A549 treated with Mapracorat at 1 μM for 4 hours (cell line): ENCODE results near the gene SRSF1. TPM values are rescaled to one million over a fixed set of nuclear protein-coding genes. Genes with fewer than 3 reads are reported as not detected.

Experiments used
- total RNA-seq: library from RNA; stranded (reverse); fragments of 200-300 nt; extraction: Qiagen RNA extraction; gene quantifications from 5 replicates; pipeline ENCODE4 v1.2.3, GENCODE V29; 2022

The SRSF1 gene, protein sequence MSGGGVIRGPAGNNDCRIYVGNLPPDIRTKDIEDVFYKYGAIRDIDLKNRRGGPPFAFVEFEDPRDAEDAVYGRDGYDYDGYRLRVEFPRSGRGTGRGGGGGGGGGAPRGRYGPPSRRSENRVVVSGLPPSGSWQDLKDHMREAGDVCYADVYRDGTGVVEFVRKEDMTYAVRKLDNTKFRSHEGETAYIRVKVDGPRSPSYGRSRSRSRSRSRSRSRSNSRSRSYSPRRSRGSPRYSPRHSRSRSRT
- 242 to 251 TPM (median 243 TPM) in 5 replicates for total RNA-seq

DNA sequence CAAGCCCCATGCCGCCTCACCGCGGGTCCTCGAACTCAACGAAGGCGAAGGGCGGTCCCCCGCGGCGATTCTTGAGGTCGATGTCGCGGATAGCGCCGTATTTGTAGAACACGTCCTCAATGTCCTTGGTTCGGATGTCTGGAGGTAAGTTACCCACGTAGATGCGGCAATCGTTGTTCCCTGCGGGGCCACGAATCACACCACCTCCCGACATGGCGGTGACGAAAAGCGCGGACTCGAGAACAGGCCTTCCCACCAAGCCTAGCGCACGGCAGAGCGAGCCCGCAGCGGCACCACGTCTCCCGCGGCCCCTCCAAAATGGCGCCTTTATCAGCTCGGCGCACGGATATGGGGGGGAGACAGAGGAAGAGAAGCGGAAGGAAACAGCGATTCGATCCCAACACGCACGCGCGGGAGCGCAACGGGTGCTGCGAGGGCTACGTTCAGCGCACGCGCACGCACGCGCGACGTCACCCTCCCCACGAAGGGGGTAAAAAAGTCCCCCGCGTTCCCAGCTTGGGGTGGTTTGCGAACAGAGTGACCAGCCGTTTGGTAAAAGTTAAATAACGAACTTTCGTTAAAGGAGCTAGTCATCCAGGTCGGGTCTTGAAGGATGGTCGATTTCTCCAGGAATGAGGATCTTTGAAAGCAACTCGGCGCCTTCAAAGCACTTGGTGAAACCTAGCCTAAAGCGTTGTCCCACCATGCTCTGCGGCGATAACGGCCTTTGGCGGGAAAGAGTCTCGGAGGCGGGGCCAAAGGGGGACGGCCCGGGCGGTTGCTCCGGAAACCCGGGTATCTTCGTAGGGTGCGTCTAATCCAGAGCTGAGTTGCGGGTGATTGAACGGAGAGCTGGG is at the start of gene SRSF1:
Gene SRSF1 (minus strand): TSS at position 323 of the 857 bp plus-strand sequence. CDS start 109 bp downstream, at position 214.

GRCh38 chr17:57987581-57988300 is 19.3 kb downstream of the SRSF1 start, which contains the start of gene VEZF1:
Gene VEZF1, minus strand, starts transcription at chr17:57988254. Its CDS starts 143 bp downstream, at chr17:57988111.

DNA sequence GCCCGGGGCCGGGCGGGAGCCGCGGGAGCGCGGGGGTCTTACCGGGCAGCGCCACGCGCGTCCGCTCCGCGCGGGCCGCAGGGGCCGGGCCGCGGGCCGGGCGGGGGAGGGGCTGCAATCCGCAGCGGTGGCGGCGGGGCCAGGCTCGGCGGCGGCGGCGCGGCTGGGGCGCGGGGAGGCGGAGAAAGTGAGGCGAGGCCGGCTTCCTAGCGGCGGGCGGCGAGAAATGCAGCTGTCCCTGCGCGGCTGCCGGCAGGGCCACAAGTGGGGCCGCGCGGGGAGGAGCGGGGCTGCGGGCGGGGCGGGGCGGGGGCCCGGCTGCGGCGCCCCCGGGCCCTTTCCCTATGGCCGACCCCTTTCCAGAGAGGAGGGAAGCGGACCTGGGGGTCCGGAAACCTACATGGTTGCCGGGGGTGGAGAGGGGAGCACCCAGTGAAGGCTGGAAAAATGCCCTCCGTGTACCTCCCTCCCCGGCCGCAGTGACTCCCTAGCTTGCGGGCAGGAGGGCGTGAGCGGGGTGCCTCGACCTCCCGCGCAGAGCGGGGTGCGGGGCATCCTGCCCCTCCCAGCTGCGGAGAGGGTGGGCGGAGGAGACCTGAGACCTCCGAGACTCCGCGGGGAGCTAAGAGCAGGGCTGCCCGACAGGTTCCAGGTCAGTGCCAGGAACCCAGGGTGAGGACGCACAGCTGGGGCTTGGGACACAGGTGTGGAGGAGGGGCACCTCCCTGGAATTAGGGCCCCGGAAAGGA is 51.7 kb downstream of the SRSF1 start, which contains the start of gene CUEDC1:
Gene CUEDC1 (minus strand): TSS at position 230 of the 749 bp plus-strand sequence. CDS start 69,848 bp downstream, outside the sequence.

Other genes with a start within 250 kb of the SRSF1 start
- 163 to 240 TPM (median 179 TPM) in 5 replicates for gene MRPS23, start 157.2 kb downstream of the SRSF1 start, total RNA-seq
- gene CUEDC1, start 51.8 kb downstream of the SRSF1 start, total RNA-seq = 46.2 to 62.6 TPM (median 54.2 TPM) in 5 replicates
- 39.4 to 49.6 TPM (median 46.9 TPM) in 5 replicates for gene VEZF1, start 19.0 kb downstream of the SRSF1 start, total RNA-seq
- gene DYNLL2, start 76.2 kb upstream of the SRSF1 start, total RNA-seq = 18.2 to 24.3 TPM (median 23.3 TPM) in 5 replicates
- not detected in 5 replicates for gene OR4D1, start 141.1 kb upstream of the SRSF1 start, total RNA-seq
- gene OR4D2, start 159.7 kb upstream of the SRSF1 start, total RNA-seq = not detected in 5 replicates
- not detected in 5 replicates for gene EPX, start 185.5 kb upstream of the SRSF1 start, total RNA-seq
- gene MKS1, start 212.0 kb upstream of the SRSF1 start, total RNA-seq = 9.0 to 12.7 TPM (median 11.2 TPM) in 5 replicates
- gene LPO, start 231.3 kb upstream of the SRSF1 start, total RNA-seq = not detected in 5 replicates